Fibroblast of villous mesenchyme (primary cell): ENCODE measurements around the gene TYW1. TPM values are rescaled to one million over a fixed set of nuclear protein-coding genes. Genes with fewer than 3 reads are reported as not detected.
A peak's percentile ranks its signal among the peaks of the same experiment; 100 is the strongest.
"Not testable (repeated sequence)": the region's sequence is repeated elsewhere in the genome, so short reads cannot be mapped to it uniquely, and the experiment has no call there.

Source experiments
- DNase-seq: peaks from one replicate; pipeline ENCODE4 v3.0.0-alpha.2; 2010; ENCODE audit warnings: low read depth
- H3K4me3 ChIP-seq: 2 replicates; pipeline ENCODE4 v1.5.1; 2011; ENCODE audit warnings: low read depth, mild to moderate bottlenecking, low read length
- total RNA-seq: library from RNA; depleted of rRNA; stranded (reverse); fragments of >200 nt; gene quantifications from 2 replicates; pipeline ENCODE4 v1.2.3, GENCODE V29; 2012
- TF ChIP-seq, protein P1 (sequence below): IDR thresholded peaks from 2 replicates; pipeline ENCODE4 v1.5.1; 2012; ENCODE audit warnings: low read depth, mild to moderate bottlenecking, low read length; ENCODE audit not compliant: insufficient read depth

TYW1 gene
- total RNA-seq, 1 donor, result 19.0 TPM

DNA sequence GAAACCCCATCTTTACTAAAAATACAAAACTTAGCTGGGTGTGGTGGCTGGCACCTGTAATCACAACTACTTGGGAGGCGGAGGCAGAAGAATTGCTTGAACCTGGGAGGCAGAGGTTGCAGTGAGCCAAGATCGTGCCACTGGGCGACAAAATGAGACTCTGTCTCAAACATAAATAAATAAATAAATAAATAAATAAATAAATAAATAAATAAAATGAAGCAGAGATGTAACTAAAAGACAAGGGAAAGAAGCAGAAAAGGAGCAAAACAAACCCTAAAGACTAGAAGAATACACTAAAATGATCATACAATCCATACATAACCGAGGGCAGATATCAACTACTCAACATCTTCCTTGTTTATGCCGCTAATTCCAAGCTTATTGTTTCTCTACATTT is 209.8 kb downstream of the TYW1 start:
- DNase-seq, result no peak
- H3K4me3 ChIP-seq, result no peak overlapping the region
- TF ChIP-seq, protein P1, sequence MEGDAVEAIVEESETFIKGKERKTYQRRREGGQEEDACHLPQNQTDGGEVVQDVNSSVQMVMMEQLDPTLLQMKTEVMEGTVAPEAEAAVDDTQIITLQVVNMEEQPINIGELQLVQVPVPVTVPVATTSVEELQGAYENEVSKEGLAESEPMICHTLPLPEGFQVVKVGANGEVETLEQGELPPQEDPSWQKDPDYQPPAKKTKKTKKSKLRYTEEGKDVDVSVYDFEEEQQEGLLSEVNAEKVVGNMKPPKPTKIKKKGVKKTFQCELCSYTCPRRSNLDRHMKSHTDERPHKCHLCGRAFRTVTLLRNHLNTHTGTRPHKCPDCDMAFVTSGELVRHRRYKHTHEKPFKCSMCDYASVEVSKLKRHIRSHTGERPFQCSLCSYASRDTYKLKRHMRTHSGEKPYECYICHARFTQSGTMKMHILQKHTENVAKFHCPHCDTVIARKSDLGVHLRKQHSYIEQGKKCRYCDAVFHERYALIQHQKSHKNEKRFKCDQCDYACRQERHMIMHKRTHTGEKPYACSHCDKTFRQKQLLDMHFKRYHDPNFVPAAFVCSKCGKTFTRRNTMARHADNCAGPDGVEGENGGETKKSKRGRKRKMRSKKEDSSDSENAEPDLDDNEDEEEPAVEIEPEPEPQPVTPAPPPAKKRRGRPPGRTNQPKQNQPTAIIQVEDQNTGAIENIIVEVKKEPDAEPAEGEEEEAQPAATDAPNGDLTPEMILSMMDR, result no peak

DNA sequence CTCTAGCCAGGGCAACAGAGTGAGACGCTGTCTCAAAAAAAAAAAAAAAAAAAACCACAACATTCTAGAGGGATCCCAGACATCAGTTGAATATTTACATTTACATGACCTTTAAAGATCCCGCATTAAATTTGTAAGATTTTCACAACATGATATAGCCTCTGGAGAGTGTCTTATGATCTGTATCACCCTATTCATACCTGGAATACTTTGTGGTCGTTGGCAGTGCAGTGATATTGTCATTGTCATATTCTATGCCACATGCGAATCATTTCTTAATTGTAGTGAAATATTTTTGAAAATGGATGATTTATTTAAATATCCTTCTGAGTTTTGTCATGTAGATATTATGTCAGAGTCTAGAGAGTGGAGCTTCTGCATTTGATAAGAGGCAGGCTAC is 212.0 kb downstream of the TYW1 start:
- not testable (repeated sequence) for H3K4me3 ChIP-seq, DNase-seq

DNA sequence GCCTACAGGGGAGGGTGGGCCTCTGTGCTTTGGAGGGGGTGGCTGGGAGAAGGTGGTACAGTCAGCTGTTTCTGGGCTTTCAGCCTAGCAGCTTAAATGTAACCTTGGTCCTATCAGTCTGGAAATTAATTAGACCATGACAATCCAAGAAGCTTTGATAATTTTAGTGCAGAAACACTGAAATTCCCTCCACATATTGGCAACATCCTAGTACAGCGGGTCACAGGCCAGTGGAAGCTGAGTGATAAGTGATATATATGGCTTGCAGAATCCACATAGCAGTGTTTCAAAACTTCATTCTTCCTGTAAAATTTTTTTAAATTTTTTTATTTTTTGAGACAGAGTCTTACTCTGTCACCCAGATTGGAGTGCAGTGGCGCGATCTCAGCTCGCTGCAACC is 212.6 kb downstream of the TYW1 start:
- TF ChIP-seq, protein P1, result no peak
- no peak for DNase-seq
- H3K4me3 ChIP-seq, result no peak overlapping the region

DNA sequence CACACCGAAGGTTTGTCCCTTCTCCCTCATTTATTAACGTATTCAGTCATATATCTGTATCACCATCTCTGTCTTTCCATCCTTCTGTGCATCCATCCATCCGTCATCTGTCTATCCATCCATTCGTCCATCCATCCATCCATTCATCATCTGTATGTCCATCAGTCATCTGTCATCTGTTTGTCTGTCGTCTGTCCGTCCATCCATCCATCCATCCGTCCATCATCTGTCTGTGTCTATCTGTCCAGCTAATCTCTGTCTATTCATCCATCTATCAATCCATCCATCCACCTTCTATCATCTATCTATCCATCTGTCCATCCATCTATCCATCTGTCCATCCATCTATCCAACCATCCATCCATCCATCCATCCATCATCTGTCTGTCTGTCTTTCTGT is 213.9 kb downstream of the TYW1 start:
- H3K4me3 ChIP-seq, result no peak overlapping the region
- DNase-seq, result no peak
- TF ChIP-seq, protein P1, result no peak

DNA sequence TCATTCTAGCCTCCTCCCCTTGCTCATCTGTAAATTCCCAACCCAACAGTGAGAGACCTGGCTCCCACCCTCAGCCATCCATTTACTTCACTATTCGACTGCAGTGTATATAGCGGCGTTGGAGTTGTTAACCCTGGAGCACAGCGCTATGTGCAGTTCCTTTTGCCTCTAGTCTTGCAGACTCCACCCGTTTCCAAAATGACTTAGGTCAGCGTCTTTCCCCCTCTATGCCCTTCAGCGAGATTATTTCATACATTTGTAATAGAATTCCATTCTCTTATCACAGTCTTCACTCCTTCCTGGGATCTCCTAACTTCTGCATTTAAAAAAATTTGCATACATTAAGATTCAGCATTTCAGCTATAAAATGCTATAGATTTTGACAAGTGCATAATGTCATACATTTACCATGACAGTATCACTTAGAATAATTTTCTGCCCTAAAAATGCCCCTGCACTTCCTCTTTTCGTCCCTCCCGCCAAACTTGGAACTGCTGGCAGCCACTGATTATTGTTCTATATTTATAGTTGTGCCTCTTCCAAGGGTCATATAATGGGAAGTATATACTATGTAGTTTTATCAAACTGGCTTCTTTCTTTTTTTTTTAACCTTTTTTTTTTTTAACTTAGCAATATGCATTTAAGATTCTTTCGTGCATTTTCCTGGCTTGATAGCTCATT is 215.2 kb downstream of the TYW1 start:
- not testable (repeated sequence) for DNase-seq

DNA sequence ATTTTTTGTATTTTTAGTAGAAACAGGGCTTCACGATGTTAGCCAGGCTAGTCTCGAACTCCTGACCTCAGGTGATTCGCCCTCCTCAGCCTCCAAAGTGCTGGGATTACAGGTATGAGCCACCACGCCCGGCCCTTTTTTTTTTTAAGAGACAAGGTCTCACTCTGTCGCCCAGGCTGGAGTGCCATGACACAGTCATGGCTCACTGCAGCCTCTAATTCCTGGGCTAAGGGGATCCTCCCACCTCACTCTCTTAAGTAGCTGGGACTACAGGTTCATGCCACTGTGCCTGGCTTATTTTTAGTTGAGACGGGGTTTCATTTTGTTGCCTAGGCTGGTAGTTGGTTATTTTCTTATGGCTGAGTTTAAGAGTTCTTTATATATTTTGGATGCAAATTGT is 216.4 kb downstream of the TYW1 start:
- not testable (repeated sequence) for DNase-seq, H3K4me3 ChIP-seq

More for the DNA sequence above, 215.2 kb downstream of the TYW1 start:
- not testable (repeated sequence) for H3K4me3 ChIP-seq

DNA sequence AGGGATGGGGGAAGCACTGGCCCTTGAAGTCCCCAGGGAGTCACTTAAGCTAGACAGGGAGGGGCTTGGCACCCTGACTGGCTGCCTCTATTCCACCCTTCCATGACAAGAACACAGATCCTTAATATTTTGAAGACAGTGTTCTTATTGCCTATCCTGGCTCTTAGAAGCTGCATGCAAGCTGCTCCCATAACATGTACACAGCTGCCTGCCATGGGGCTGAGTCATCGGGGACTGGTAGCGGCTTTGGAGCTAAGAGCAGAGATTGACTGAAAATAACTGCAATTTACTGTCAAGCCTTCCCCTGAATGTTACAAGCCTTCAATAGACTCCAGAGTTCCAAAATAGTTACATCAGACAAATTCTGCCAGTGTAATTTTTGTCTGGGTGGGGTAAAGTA is 226.9 kb downstream of the TYW1 start:
- DNase-seq, result peak; percentile 91
- not testable (repeated sequence) for H3K4me3 ChIP-seq

DNA sequence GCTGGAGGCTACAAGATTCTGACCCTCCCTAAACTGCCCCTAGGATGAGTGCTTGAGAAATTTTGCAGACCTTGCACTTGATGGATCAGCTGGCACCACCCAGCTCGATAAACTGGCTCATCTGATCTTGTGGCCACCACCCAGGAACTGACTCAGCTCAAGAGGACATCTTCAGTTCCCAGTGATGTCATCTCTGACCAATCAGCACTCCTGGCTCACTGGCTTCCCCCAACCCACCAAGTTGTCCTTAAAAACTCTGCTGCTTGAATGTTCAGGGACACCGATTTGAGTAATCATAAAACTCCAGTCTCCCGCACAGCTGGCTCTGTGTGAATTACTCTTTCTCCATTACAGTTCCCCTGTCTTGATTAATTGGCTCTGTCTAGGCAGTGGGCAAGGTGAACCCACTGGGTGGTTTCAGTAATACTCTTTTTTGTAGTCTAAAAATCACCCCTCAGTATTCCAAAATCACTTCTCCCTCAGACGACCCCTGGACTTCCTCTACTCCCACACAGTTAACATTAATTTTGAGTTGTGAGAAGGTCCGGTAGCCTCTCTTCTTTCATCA is 229.8 kb downstream of the TYW1 start:
- not testable (repeated sequence) for H3K4me3 ChIP-seq
- peak; percentile 89 for DNase-seq

DNA sequence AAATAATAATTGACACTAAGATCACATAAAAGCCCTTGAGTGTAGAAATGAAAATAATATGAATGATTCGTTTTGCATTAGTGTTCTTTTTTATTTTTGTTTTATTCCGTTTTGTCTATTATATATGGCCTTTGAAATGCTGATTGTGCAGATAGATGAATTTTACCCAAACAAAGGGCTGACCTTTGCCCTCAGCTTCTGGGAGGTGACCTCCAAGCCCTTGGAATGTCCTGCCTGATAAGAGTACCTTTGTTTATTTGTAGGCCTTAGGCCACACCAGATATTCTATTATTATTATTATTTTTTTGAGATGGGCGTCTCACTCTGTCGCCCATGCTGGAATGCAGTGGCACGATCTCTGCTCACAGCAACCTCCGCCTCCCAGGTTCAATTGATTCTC is 230.3 kb downstream of the TYW1 start:
- not testable (repeated sequence) for DNase-seq, H3K4me3 ChIP-seq

DNA sequence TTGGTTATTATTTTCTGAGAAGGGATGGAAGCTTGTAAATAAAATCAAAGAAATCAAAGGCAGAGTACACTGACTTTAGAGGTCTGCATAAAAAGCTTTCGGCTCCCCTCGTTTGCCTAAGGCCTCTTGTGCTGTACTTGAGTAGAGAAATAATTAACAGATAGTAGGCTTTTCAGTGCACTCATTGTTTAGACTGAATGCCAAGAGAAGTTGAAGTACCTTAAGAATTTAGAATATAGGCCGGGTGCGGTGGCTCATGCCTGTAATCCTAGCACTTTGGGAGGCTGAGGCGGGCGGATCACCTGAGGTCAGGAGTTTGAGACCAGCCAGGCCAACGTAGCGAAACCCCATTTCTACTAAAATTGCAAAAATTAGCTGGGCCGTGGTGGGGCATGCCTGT is 232.4 kb downstream of the TYW1 start:
- not testable (repeated sequence) for DNase-seq, H3K4me3 ChIP-seq

DNA sequence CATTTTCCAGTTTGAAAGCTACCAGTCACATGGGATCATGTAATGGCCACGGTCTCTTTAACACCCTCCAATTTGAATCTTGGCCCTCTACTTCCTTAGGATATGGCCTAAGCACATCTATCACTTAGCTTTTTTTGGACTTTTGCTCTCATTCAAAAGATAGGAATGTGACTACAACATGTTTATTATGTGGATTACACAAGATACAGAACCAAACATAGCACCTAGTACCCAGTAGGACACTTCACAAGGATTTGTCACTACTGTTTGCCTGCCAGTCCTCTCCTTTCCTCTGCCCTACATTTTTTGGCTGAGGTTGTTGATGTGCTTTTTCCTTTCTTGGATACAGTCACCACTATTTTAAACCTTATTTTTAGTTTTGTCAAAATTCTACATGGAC is 233.4 kb downstream of the TYW1 start:
- DNase-seq, result peak; percentile 17
- not testable (repeated sequence) for H3K4me3 ChIP-seq

DNA sequence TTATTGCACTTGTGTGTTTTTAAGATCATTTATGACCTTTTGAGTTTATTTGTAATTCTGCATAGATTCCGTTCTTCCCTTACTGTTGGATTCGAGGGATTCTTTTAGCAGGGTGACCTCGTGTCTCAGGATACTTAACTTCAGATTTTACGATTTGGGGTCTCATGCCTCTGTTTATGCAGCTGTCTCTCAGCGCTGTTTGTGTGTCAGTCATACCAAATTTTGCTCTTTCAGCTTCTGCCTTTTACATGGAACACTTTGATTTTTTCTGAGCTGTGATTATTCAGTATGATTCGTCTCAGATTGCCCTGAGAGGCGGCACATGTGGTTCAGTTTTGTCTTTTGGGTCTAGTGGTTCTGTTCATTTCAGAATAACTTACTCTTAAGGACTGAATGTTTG is 236.9 kb downstream of the TYW1 start:
- not testable (repeated sequence) for H3K4me3 ChIP-seq, DNase-seq

DNA sequence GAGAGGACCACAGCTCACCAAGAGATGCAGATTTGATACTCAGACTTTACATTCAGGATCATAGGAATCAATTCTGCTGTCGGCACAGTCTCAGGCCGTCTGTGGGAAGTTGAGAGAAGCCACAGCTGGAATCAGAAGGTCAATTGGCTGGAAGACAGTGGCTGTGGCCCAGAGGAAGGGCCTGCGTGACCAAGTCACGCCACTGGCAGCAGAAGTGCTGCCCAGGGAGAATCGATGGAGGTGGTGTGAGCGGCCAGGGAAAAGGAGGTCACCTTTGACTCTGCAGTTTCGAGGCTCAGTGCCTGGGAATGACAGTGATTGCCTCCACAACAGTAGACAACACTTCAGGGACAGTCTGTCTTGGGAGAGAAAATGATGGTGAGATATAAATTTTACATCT is 239.6 kb downstream of the TYW1 start:
- H3K4me3 ChIP-seq, DNase-seq: not testable (repeated sequence)

DNA sequence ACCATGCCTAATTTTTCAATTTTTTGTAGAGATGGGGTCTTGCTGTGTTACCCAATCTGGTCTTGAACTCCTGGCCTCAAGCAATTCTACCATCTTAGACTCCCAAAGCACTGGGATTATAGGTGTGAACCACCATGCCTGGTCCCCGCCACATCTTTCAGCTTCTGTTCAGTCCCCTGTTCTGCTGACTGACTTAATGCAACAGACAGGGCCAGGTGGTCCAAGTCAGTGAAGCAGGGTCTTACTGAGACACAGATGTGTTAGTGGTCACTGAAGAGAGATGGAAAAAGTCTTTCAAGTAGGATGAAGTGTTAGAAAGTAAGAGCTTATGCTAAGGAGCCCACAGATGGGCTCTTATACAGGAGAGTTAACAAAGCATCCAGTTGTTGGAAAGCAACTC is 246.2 kb downstream of the TYW1 start:
- H3K4me3 ChIP-seq, DNase-seq: not testable (repeated sequence)

DNA sequence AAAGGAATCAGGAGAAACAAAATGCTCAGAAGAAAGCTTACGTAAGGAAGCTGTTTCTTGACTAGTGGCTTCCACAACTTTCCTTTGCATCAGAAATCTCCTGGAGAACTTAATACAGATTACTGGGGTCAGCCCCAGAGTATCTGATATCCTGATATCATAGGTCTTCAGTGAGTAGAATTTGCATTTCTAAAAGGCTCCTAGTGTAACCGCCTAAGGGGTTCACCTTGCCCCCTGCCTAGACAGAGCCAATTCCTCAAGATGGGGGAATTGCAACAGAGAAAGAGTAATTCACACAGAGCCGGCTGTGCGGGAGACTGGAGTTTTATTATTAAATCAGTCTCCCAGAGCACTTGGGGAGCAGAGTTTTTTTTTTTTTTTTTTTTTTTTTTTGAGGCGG is 251.7 kb downstream of the TYW1 start:
- not testable (repeated sequence) for H3K4me3 ChIP-seq, DNase-seq
